Transverse colon (tissue), 4 donors: ENCODE measurements around the gene BBIP1. TPM values are rescaled to one million over a fixed set of nuclear protein-coding genes. Genes with fewer than 3 reads are reported as not detected.
"Not testable (repeated sequence)": the region's sequence is repeated elsewhere in the genome, so short reads cannot be mapped to it uniquely, and the experiment has no call there.

ENCODE experiments used
- DNase-seq: peaks from one replicate; pipeline ENCODE4 v3.0.0-alpha.2; 2019
- H3K27ac ChIP-seq, 4 donors: fragments of 200-600 bp; sonication (generic); 2 replicates each; pipeline ENCODE4 v1.5.1; 2016 to 2018; ENCODE audit warnings: inconsistent platforms in 4 of 4
- H3K27me3 ChIP-seq: fragments of 200-600 bp; sonication (generic); 2 replicates; pipeline ENCODE4 v1.5.1; 2017; ENCODE audit warnings: inconsistent platforms
- H3K36me3 ChIP-seq, 4 donors: fragments of 200-600 bp; sonication (generic); 2 replicates each; pipeline ENCODE4 v1.5.1; 2017 to 2019; ENCODE audit warnings: inconsistent platforms in 4 of 4
- H3K4me1 ChIP-seq, 4 donors: fragments of 200-600 bp; sonication (generic); 2 replicates each; pipeline ENCODE4 v1.5.1; 2017 to 2020; ENCODE audit warnings: inconsistent platforms in 4 of 4
- H3K4me3 ChIP-seq, 4 donors: fragments of 200-600 bp; sonication (generic); 1 replicate in 1 of 4; 2 replicates in 3 of 4; pipeline versions ENCODE4 v1.5.1 to v1.6.1; 2017 to 2019; ENCODE audit warnings: inconsistent platforms in 4 of 4
- H3K9me3 ChIP-seq, 2 donors: fragments of 200-600 bp; sonication (generic); 2 replicates each; pipeline ENCODE4 v1.5.1; 2017 to 2019; ENCODE audit warnings: inconsistent platforms in 2 of 2
- EP300 ChIP-seq: sonication (generic); formaldehyde crosslinking; IDR thresholded peaks from one replicate; pipeline ENCODE4 v1.6.1; 2017; ENCODE audit warnings: antibody characterized with exemption, low read depth
- POLR2A ChIP-seq: fragments of 450-650 bp; IDR thresholded peaks from one replicate; pipeline ENCODE4 v1.6.1; 2016; ENCODE audit warnings: antibody characterized with exemption, mild to moderate bottlenecking, moderate library complexity
- POLR2AphosphoS5 ChIP-seq, 3 donors: sonication (generic); formaldehyde crosslinking; IDR thresholded peaks; one replicate each; pipeline ENCODE4 v1.6.1; 2016; ENCODE audit warnings: antibody characterized with exemption in 3 of 3
- WGBS, 2 donors: methylation state at CpG; one replicate each; pipeline ENCODE4 v1.1.5; 2018; ENCODE audit warnings: low coverage in 1 of 2; 5-methylcytosine and 5-hydroxymethylcytosine counted together
- in situ Hi-C, 4 donors: fragments of 200-750 bp; cut with MboI; loops; one replicate each; pipeline versions ENCODE4 v1.15.0 to v1.15.1; 2017; ENCODE audit warnings: low sequenced_read_pairs in 3 of 4, low pct_ligation_motif_present in 1 of 4, low pct_unique_long_range_greater_than_20kb in 1 of 4
- intact Hi-C: fragments of 100-400 bp; cut with DNase I; formaldehyde crosslinking; loops from one replicate; pipeline ENCODE4 v1.15.1; 2023; ENCODE audit warnings: low total_unique reads
- total RNA-seq, 4 donors: library from RNA; depleted of rRNA; stranded (reverse); fragments of >200 nt; gene quantifications; one replicate each; pipeline ENCODE4 v1.1.0, GENCODE V29; 2016
- TF ChIP-seq, protein P1 (sequence below), 5 experiments: fragments of 200-600 bp in 3 of 5; fragments of 450-650 bp in 2 of 5; sonication (generic) in 3 of 5; IDR thresholded peaks; 1 replicate in 2 of 5; 2 replicates in 3 of 5; pipeline ENCODE4 v1.5.1; 2016 to 2017; ENCODE audit warnings: antibody characterized with exemption in 5 of 5, inconsistent platforms in 3 of 5, mild to moderate bottlenecking in 2 of 5, moderate library complexity in 1 of 5

BBIP1 gene
- total RNA-seq, 4 donors from 2014 or later, result 9.6 to 44.9 (median 18.1) TPM

GRCh38 chr10:110868981-110869380 lies 50.0 kb downstream of the BBIP1 start:
- DNase-seq, result no peak
- peak overlapping the region; percentile 90 to 100 (median 99) for H3K27ac ChIP-seq
- in situ Hi-C loops, result no loop called here
- no peaks in the 10 kb centered on the region for H3K9me3 ChIP-seq
- H3K36me3 ChIP-seq, result no peaks in the 10 kb centered on the region
- no peaks in the 10 kb centered on the region for H3K27me3 ChIP-seq
- H3K4me1 ChIP-seq, result peaks cover 36 to 71% (median 50%) of the 10 kb centered on the region in 4 donors
- 62 to 81% methylated on average over 6 of the region's 6 CpGs for WGBS, 2 donors
- TF ChIP-seq, protein P1, sequence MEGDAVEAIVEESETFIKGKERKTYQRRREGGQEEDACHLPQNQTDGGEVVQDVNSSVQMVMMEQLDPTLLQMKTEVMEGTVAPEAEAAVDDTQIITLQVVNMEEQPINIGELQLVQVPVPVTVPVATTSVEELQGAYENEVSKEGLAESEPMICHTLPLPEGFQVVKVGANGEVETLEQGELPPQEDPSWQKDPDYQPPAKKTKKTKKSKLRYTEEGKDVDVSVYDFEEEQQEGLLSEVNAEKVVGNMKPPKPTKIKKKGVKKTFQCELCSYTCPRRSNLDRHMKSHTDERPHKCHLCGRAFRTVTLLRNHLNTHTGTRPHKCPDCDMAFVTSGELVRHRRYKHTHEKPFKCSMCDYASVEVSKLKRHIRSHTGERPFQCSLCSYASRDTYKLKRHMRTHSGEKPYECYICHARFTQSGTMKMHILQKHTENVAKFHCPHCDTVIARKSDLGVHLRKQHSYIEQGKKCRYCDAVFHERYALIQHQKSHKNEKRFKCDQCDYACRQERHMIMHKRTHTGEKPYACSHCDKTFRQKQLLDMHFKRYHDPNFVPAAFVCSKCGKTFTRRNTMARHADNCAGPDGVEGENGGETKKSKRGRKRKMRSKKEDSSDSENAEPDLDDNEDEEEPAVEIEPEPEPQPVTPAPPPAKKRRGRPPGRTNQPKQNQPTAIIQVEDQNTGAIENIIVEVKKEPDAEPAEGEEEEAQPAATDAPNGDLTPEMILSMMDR (IDR thresholded peaks at IDR 0.05), result no peak
- TF ChIP-seq EP300 (no peak), POLR2AphosphoS5 (IDR thresholded peaks at IDR 0.05) (no peak), POLR2A (no peak)
- H3K4me3 ChIP-seq, result no peak overlapping the region
- intact Hi-C loops, result no loop called here

DNA sequence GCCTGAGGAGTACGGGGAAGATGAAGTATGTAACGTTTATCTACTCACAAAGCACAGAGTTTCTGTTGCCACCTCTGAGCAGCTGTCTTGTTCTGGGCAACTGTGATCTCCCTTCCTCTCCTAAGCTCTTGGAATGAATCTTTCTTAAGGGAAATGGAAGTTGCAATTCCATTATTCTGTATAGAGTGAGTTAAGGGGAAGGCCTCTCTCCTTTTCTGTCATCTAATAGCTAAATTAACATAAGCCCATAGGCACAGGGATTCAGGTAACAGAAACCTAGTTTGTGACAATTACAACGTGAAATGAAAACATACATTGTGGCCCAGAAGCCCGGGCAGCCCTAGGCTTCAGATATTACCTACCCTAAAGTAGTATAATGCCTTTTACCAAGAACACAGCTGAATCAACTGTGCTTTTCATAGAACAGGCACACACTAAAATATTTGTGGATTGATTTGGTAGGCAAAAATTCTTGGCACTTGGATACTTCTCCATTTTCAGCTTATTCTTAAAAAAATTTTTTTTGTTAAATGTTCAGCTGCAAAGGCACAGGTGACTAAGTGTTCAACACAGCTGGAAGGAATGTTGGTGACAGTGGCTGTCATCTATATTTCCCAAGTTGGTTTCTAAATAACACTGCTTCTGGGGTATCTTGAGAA lies 51.0 kb downstream of the BBIP1 start:
- Histone ChIP-seq H3K27me3 (no peaks in the 10 kb centered on the region), H3K27ac (peak overlapping the region; percentile 89 to 99 (median 94)), H3K9me3 (no peaks in the 10 kb centered on the region), H3K4me3 (no peak overlapping the region), H3K36me3 (no peaks in the 10 kb centered on the region), H3K4me1 (peaks cover 41 to 74% (median 53%) of the 10 kb centered on the region in 4 donors)
- DNase-seq, result no peak
- 46 to 56% methylated on average over 2 to 4 of the region's 4 CpGs for WGBS, 2 donors
- TF ChIP-seq POLR2AphosphoS5 (IDR thresholded peaks at IDR 0.05) (no peak), POLR2A (no peak), EP300 (no peak)
- TF ChIP-seq, protein P1 (IDR thresholded peaks at IDR 0.05), result no peak
- in situ Hi-C loops (no loop called here), intact Hi-C loops (no loop called here)

DNA sequence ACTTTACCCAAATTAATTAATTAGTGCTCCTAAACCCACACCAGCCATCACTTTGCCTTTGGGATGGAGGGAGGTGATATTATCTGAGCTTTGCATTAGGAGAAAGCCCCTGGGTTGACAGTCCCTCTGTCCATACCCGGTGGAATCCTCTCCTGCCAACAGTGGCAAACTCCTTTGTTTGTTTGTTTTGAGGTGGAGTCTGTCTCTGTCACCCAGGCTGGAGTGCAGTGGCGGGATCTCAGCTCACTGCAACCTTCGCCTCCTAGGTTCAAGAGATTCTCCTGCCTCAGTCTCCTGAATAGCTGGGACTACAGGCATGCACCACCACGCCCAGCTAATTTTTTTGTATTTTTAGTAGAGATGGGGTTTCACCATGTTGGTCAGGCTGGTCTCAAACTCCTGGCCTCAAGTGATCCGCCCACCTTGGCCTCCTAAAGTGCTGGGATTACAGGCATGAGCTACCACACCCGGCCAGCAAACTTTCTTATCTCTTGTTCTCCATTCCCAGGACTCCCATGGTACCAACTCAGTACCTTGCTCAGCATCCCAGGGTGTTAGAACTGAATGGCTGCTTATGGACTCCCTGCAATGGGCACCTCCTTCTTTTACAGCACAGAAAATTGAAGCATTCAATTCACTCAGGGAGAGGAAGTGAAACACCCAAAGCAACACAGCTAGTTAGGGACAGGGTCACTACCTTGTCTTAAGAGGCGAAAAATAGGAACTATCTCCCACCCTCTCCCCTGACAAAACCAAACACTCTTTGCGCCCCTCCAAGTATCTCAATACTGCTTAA lies 51.8 kb downstream of the BBIP1 start:
- H3K36me3 ChIP-seq, H3K9me3 ChIP-seq, H3K4me3 ChIP-seq, DNase-seq, H3K27me3 ChIP-seq, in situ Hi-C loops, intact Hi-C loops: not testable (repeated sequence)
- TF ChIP-seq POLR2AphosphoS5 (IDR thresholded peaks at IDR 0.05), result peak in 1 of 3 donors; percentile 17
- peak overlapping the region; percentile 89 to 99 (median 94) for H3K27ac ChIP-seq
- peaks cover 41 to 82% (median 53%) of the 10 kb centered on the region in 4 donors for H3K4me1 ChIP-seq
- 47 to 76% methylated on average over 3 to 8 of the region's 8 CpGs for WGBS, 2 donors

- TF ChIP-seq POLR2AphosphoS5 (IDR thresholded peaks at IDR 0.05) (no peak), EP300 (no peak), POLR2A (no peak)
- TF ChIP-seq, protein P1 (IDR thresholded peaks at IDR 0.05), result no peak
These were observed 53.0 kb downstream of the BBIP1 start for GRCh38 chr10:110865809-110866482.

More at GRCh38 chr10:110865809-110866482, 53.0 kb downstream of the BBIP1 start:
- intact Hi-C loops, result no loop called here
- DNase-seq, result no peak
- Histone ChIP-seq H3K27me3 (no peaks in the 10 kb centered on the region), H3K9me3 (no peaks in the 10 kb centered on the region), H3K36me3 (no peaks in the 10 kb centered on the region), H3K4me1 (peaks cover 41 to 90% (median 58%) of the 10 kb centered on the region in 4 donors), H3K4me3 (no peak overlapping the region), H3K27ac (peak overlapping the region; percentile 89 to 99 (median 94))
- WGBS, 2 donors, result 34 to 42% methylated on average over 4 of the region's 4 CpGs
- in situ Hi-C loops, result no loop called here
